ENCODE results near the gene ATP6V1F. TPM values are rescaled to one million over a fixed set of nuclear protein-coding genes. Genes with fewer than 3 reads are reported as not detected.

Gene ATP6V1F
- total RNA-seq, 1 donor, result 110 TPM

- no peak for DNase-seq (ENCODE audit: low read depth in 2 of 3, low spot score in 2 of 3)
These were observed 4.6 kb downstream of the ATP6V1F start for GRCh38 chr7:128867241-128867640.

- no peak for DNase-seq (ENCODE audit: low read depth in 2 of 3, low spot score in 2 of 3)
These were observed 5.4 kb downstream of the ATP6V1F start for GRCh38 chr7:128867842-128868623.

GRCh38 chr7:128868624-128869137 is 6.0 kb downstream of the ATP6V1F start:
- no peak for DNase-seq (ENCODE audit: low read depth in 2 of 3, low spot score in 2 of 3)

GRCh38 chr7:128869138-128869943 is 6.7 kb downstream of the ATP6V1F start:
- DNase-seq (ENCODE audit: low read depth in 2 of 3, low spot score in 2 of 3), result peak in 2 of 3 donors; percentile 44 to 61

- DNase-seq (ENCODE audit: low read depth in 2 of 3, low spot score in 2 of 3), result peak in 1 of 3 donors; percentile 16
These were observed 7.3 kb downstream of the ATP6V1F start for GRCh38 chr7:128869944-128870285.

GRCh38 chr7:128871050-128871449 is 8.4 kb downstream of the ATP6V1F start:
- DNase-seq (ENCODE audit: low read depth in 2 of 3, low spot score in 2 of 3), result no peak

- DNase-seq (ENCODE audit: low read depth in 2 of 3, low spot score in 2 of 3), result no peak
These were observed 9.8 kb downstream of the ATP6V1F start for GRCh38 chr7:128872394-128872824.

GRCh38 chr7:128873234-128873633 is 10.6 kb downstream of the ATP6V1F start:
- DNase-seq (ENCODE audit: low read depth in 2 of 3, low spot score in 2 of 3), result no peak

- DNase-seq (ENCODE audit: low read depth in 2 of 3, low spot score in 2 of 3), result no peak
These were observed 11.7 kb downstream of the ATP6V1F start for GRCh38 chr7:128874140-128875031.

GRCh38 chr7:128875523-128875948 is 12.9 kb downstream of the ATP6V1F start:
- DNase-seq (ENCODE audit: low read depth in 2 of 3, low spot score in 2 of 3), result no peak

- no peak for DNase-seq (ENCODE audit: low read depth in 2 of 3, low spot score in 2 of 3)
These were observed 13.5 kb downstream of the ATP6V1F start for GRCh38 chr7:128876127-128876526.

GRCh38 chr7:128876586-128876977 is 13.9 kb downstream of the ATP6V1F start:
- no peak for DNase-seq (ENCODE audit: low read depth in 2 of 3, low spot score in 2 of 3)

- DNase-seq (ENCODE audit: low read depth in 2 of 3, low spot score in 2 of 3), result no peak
These were observed 14.5 kb downstream of the ATP6V1F start for GRCh38 chr7:128876978-128877755.

- DNase-seq (ENCODE audit: low read depth in 2 of 3, low spot score in 2 of 3), result no peak
These were observed 15.1 kb downstream of the ATP6V1F start for GRCh38 chr7:128877756-128878120.

GRCh38 chr7:128878226-128879105 is 15.8 kb downstream of the ATP6V1F start:
- no peak for DNase-seq (ENCODE audit: low read depth in 2 of 3, low spot score in 2 of 3)

GRCh38 chr7:128879461-128879938 is 16.8 kb downstream of the ATP6V1F start:
- DNase-seq (ENCODE audit: low read depth in 2 of 3, low spot score in 2 of 3), result no peak

- DNase-seq (ENCODE audit: low read depth in 2 of 3, low spot score in 2 of 3), result no peak
These were observed 17.5 kb downstream of the ATP6V1F start for GRCh38 chr7:128879939-128880746.

Data from hematopoietic multipotent progenitor cell (in vitro differentiated cells).